Measurements from ENCODE around the gene PRLR. TPM values are rescaled to one million over a fixed set of nuclear protein-coding genes. Genes with fewer than 3 reads are reported as not detected.

The PRLR gene
- total and polyA plus RNA-seq, 8 donors: 0.61 to 16.6 (median 8.1) TPM

DNA sequence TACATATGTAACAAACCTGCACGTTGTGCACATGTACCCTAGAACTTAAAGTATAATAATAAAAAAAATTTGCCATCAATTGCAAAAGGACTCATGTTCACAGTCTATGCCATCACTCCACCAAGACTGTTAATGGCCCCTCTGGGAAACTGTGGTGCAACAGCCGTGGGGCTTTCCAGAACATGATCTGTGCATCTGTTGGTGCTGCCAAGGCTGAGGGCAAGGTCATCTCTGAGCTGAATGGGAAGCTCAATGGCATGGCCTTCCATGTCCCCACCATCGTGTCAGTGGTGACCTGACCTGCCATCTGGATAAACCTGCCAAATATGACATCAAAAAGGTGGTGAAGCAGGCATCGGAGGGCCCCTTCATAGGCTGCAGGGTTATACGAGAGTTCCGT is 149.2 kb downstream of the PRLR start:
- no peaks in the 10 kb centered on the region for H3K9me3 ChIP-seq
- intact Hi-C loops (cut with DNase I): loop anchor here in 1 of 3 donors (10.0 kb wide), 1 partner anchor 844 kb away; no protein-coding TSS in a partner anchor
- TF ChIP-seq, protein P1, sequence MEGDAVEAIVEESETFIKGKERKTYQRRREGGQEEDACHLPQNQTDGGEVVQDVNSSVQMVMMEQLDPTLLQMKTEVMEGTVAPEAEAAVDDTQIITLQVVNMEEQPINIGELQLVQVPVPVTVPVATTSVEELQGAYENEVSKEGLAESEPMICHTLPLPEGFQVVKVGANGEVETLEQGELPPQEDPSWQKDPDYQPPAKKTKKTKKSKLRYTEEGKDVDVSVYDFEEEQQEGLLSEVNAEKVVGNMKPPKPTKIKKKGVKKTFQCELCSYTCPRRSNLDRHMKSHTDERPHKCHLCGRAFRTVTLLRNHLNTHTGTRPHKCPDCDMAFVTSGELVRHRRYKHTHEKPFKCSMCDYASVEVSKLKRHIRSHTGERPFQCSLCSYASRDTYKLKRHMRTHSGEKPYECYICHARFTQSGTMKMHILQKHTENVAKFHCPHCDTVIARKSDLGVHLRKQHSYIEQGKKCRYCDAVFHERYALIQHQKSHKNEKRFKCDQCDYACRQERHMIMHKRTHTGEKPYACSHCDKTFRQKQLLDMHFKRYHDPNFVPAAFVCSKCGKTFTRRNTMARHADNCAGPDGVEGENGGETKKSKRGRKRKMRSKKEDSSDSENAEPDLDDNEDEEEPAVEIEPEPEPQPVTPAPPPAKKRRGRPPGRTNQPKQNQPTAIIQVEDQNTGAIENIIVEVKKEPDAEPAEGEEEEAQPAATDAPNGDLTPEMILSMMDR (IDR thresholded peaks at IDR 0.05): no peak

DNA sequence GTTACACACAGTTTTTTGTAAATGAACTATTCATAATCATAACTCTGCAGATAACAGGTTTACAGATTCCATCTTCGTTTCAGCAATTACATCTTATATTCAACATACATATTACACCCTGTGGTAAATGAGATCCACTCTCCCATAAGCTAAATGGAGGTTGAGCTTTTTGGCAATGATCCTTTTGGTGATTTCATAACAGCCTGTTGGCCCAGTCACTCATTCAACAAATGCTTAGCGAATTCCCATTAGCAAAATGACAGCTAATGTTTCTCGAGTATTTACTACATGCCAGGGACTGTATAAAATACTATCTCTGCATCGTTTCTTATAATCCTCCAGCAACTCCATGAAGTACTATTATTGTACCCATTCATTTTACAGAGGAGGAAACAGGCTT is 157.1 kb downstream of the PRLR start:
- Histone ChIP-seq H3K27me3 (no peaks in the 10 kb centered on the region), H3K36me3 (no peaks in the 10 kb centered on the region), H3K27ac (no peak overlapping the region), H3K9me3 (no peaks in the 10 kb centered on the region), H3K4me1 (no peaks in the 10 kb centered on the region), H3K4me3 (no peak overlapping the region)
- intact Hi-C loops (cut with DNase I): no loop called here
- no peak for FAIRE-seq
- TF ChIP-seq, protein P1 (IDR thresholded peaks at IDR 0.05): no peak
- no peak for DNase-seq
- no peak for ATAC-seq
- WGBS, 2 donors: 91 to 92% methylated on average over 4 of the region's 4 CpGs

More for the DNA sequence above, 149.2 kb downstream of the PRLR start:
- ATAC-seq (no peak), FAIRE-seq (no peak), DNase-seq (no peak)
- Histone ChIP-seq H3K4me3 (no peak overlapping the region), H3K36me3 (no peaks in the 10 kb centered on the region), H3K4me1 (no peaks in the 10 kb centered on the region), H3K27me3 (no peaks in the 10 kb centered on the region), H3K27ac (no peak overlapping the region)
- 90 to 94% methylated on average over 6 of the region's 6 CpGs for WGBS, 2 donors

DNA sequence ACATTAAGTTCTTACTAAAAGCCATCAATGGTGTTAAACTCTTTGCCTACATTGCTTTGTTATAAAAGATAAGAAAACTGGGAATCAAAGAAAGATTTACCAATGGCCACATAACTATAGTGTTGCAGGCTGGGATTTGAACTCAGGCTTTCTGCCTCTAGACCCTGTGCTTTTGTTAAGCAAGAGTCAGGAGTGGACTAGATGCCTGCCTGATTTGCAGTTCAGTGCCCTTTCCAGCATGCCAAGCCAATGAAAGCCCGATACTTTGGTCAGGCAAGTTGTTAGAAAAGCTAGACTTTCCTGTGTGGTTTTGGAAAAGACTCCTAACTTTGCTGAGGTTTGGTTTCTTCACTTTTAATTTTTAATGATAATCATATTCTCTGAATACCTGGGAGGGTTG is 161.1 kb downstream of the PRLR start:
- H3K27ac ChIP-seq: no peak overlapping the region
- TF ChIP-seq, protein P1 (IDR thresholded peaks at IDR 0.05): no peak
- no peaks in the 10 kb centered on the region for H3K27me3 ChIP-seq
- FAIRE-seq (no peak), ATAC-seq (no peak), DNase-seq (no peak)
- H3K36me3 ChIP-seq: no peaks in the 10 kb centered on the region
- 95 to 97% methylated on average over 1 of the region's 1 CpG for WGBS, 2 donors
- no peaks in the 10 kb centered on the region for H3K9me3 ChIP-seq
- H3K4me1 ChIP-seq: no peaks in the 10 kb centered on the region
- intact Hi-C loops (cut with DNase I): no loop called here
- no peak overlapping the region for H3K4me3 ChIP-seq

DNA sequence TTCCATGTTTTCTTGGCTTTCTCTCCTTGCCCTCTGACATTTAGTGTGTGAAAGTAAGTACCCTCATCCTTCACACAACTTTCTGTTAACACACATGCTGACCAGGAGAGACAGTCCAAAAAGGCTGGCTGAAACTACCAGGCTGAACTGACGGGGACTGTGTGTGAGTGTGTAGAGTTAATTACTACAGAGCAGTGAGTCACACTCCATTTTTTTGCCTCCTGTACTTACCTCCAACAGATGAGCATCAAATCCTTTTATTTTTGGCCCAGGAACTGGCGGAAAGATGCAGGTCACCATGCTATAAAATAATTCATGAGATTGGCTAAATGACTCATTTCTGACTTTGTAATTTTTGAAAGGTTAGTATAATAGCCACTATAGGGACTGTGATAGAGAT is 162.3 kb downstream of the PRLR start:
- no peak for ATAC-seq

DNA sequence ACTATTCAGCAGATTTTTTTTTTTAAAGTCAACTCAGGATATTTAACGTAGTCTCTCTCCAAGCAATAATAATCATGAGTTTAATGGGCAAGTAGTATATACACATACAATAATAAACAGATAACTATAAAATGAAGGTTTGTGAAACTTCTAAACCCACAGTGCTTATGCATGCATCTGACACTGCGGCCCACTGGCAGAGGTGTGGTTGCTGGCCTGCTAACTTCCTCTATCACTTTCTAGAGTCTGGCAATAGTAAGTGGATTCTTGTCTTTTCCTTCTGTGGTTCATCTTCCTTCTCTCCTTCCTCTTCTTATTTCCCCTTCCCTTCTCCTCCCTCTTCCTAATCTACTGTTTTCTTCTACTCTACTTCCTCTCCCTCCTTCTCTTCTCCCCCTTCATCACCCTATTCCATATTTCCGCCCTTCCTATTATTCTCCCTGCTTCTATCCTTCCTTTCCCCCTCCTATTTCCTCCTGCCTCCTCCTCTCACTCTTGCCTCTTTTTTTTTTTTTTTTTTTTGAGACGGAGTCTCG is 164.0 kb downstream of the PRLR start:
- no peak for DNase-seq
- H3K27me3 ChIP-seq: no peaks in the 10 kb centered on the region
- H3K27ac ChIP-seq: no peak overlapping the region
- no peaks in the 10 kb centered on the region for H3K4me1 ChIP-seq
- H3K36me3 ChIP-seq: no peaks in the 10 kb centered on the region
- no peak for FAIRE-seq
- no peak for ATAC-seq
- WGBS, 2 donors: 94 to 96% methylated on average over 3 to 5 of the region's 5 CpGs
- no peaks in the 10 kb centered on the region for H3K9me3 ChIP-seq
- no peak overlapping the region for H3K4me3 ChIP-seq
- intact Hi-C loops (cut with DNase I): no loop called here
- TF ChIP-seq, protein P1 (IDR thresholded peaks at IDR 0.05): no peak

More for the DNA sequence above, 162.3 kb downstream of the PRLR start:
- WGBS, 2 donors: 93 to 100% methylated on average over 2 of the region's 2 CpGs
- TF ChIP-seq, protein P1 (IDR thresholded peaks at IDR 0.05): no peak
- no peaks in the 10 kb centered on the region for H3K27me3 ChIP-seq
- no peak overlapping the region for H3K27ac ChIP-seq
- H3K4me1 ChIP-seq: no peaks in the 10 kb centered on the region
- intact Hi-C loops (cut with DNase I): no loop called here
- FAIRE-seq (no peak), DNase-seq (no peak)
- H3K36me3 ChIP-seq: no peaks in the 10 kb centered on the region
- H3K4me3 ChIP-seq: no peak overlapping the region
- no peaks in the 10 kb centered on the region for H3K9me3 ChIP-seq
